K562 (cell line): ENCODE data around the gene MMP17. TPM values are rescaled to one million over a fixed set of nuclear protein-coding genes. Genes with fewer than 3 reads are reported as not detected.
A peak's percentile ranks its signal among the peaks of the same experiment; 100 is the strongest.

Experiments
- ATAC-seq: fragments of 200-7000 bp; cut with Tn5 transposase; 3 replicates; pipeline ENCODE4 v1.9.1; 2020; ENCODE audit warnings: moderate library complexity
- BruUV-seq: library from RNA; stranded (reverse); fragments of 400-500 nt; replicated peaks from 2 replicates; lab custom pipeline; 2021; lab: Mats Ljungman, UMichigan
- CTCF ChIA-PET: fragments of 300-600 bp; formaldehyde crosslinking; extraction: SDS; loops from one replicate; lab custom pipeline; 2021; ENCODE audit warnings: low intra/inter-chr PET ratio; lab: Yijun Ruan, JAX
- POLR2A ChIA-PET: fragments of 300-600, 350-650 bp; sonication (Branson Sonifier 250); formaldehyde crosslinking; extraction: SDS; loops from one replicate; lab custom pipeline; 2021; ENCODE audit warnings: antibody characterized with exemption, inconsistent platforms; lab: Yijun Ruan, JAX
- DNase-seq, 4 experiments: peaks; one replicate each; pipeline versions ENCODE4 v3.0.0 to v3.0.0-alpha.2; 2011 to 2018; ENCODE audit warnings: low spot score in 3 of 4, mixed read lengths in 3 of 4; ENCODE audit errors: extremely low read depth in 1 of 4
- FAIRE-seq: peaks from 2 replicates; lab custom pipeline; 2011; peaks lifted over from hg19 to GRCh38; lab: Jason Lieb, UNC
- H2AFZ ChIP-seq: 2 replicates; pipeline ENCODE4 v1.6.0; 2011; ENCODE audit warnings: low read depth, low read length, control low read depth, inconsistent platforms
- H3K27ac ChIP-seq: fragments of 200-600 bp; 3 replicates; pipeline ENCODE4 v1.8.0; 2011; ENCODE audit warnings: low read depth, mild to moderate bottlenecking, control low read depth, inconsistent platforms, low read length, moderate library complexity, mixed read lengths; ENCODE audit errors: extremely low read depth
- H3K27me3 ChIP-seq, 2 experiments: fragments of 300-600 bp in 1 of 2; 2 replicates in 1 of 2; 3 replicates in 1 of 2; pipeline versions ENCODE4 v1.6.0 to v1.8.0; 2011; ENCODE audit warnings: inconsistent platforms in 2 of 2, low read length in 2 of 2, mild to moderate bottlenecking in 1 of 2, mixed read lengths in 1 of 2, moderate library complexity in 1 of 2; ENCODE audit not compliant: control insufficient read depth in 2 of 2, insufficient read depth in 2 of 2
- H3K36me3 ChIP-seq: fragments of 300-600 bp; 3 replicates; pipeline ENCODE4 v1.8.0; 2011; ENCODE audit warnings: mild to moderate bottlenecking, low read length, inconsistent platforms; ENCODE audit not compliant: control insufficient read depth, insufficient read depth
- H3K4me1 ChIP-seq, 2 experiments: fragments of 200-600 bp in 1 of 2; replicated peaks in 1 of 2; 2 replicates in 1 of 2; 3 replicates in 1 of 2; pipeline versions ENCODE4 v1.5.1 to v1.8.0; 2011; ENCODE audit warnings: inconsistent platforms in 2 of 2, low read length in 2 of 2, mild to moderate bottlenecking in 1 of 2, mixed read lengths in 1 of 2, moderate library complexity in 1 of 2; ENCODE audit not compliant: control insufficient read depth in 2 of 2, insufficient read depth in 2 of 2
- H3K4me2 ChIP-seq: 2 replicates; pipeline ENCODE4 v1.6.1; 2011; ENCODE audit warnings: low read length, control low read depth, inconsistent platforms, mixed read lengths; ENCODE audit not compliant: insufficient read depth
- H3K4me3 ChIP-seq: fragments of 200-600 bp; sonication (generic), shearing (Covaris generic); 2 replicates; pipeline ENCODE4 v1.5.1; 2016; ENCODE audit warnings: control low read depth, inconsistent platforms
- H3K79me2 ChIP-seq: fragments of 200-600 bp; 3 replicates; pipeline ENCODE4 v1.8.0; 2011; ENCODE audit warnings: low read length, inconsistent platforms; ENCODE audit not compliant: control insufficient read depth, insufficient read depth
- H3K9ac ChIP-seq, 2 experiments: 2 replicates each; pipeline versions ENCODE4 v1.6.0 to v1.6.1; 2011; ENCODE audit warnings: low read depth in 2 of 2, low read length in 2 of 2, control low read depth in 1 of 2, inconsistent platforms in 1 of 2, mild to moderate bottlenecking in 1 of 2, mixed read lengths in 1 of 2; ENCODE audit not compliant: insufficient read depth in 1 of 2
- H3K9me1 ChIP-seq: one replicate; pipeline ENCODE4 v1.6.0; 2011; ENCODE audit warnings: inconsistent platforms, mild to moderate bottlenecking, low read length, moderate library complexity; ENCODE audit not compliant: control insufficient read depth, insufficient read depth
- H3K9me3 ChIP-seq: replicated peaks from 2 replicates; pipeline ENCODE4 v1.5.1; 2011; ENCODE audit warnings: low read depth, low read length, inconsistent platforms; ENCODE audit not compliant: control insufficient read depth, insufficient read depth
- H4K20me1 ChIP-seq: replicated peaks from 2 replicates; pipeline ENCODE4 v1.6.1; 2011; ENCODE audit warnings: low read length, inconsistent platforms, mixed read lengths; ENCODE audit not compliant: control insufficient read depth, insufficient read depth
- POLR2G ChIP-seq: fragments of 200-400 bp; formaldehyde crosslinking; IDR thresholded peaks from 2 replicates; pipeline ENCODE4 v1.6.1; 2017; ENCODE audit warnings: low read depth, mild to moderate bottlenecking, antibody characterized with exemption, low read length, moderate library complexity
- RBM22 ChIP-seq: fragments of 200-400 bp; formaldehyde crosslinking; IDR thresholded peaks from 2 replicates; pipeline ENCODE4 v1.6.1; 2018; ENCODE audit warnings: low read length, low read depth; ENCODE audit not compliant: poor library complexity, severe bottlenecking
- RBM34 ChIP-seq: fragments of 200-400 bp; formaldehyde crosslinking; IDR thresholded peaks from 2 replicates; pipeline ENCODE4 v1.6.1; 2018; ENCODE audit warnings: low read length, borderline replicate concordance; ENCODE audit not compliant: insufficient read depth
- ZNF184 ChIP-seq: sonication (generic); formaldehyde crosslinking; IDR thresholded peaks from 2 replicates; pipeline ENCODE4 v1.5.0; 2020; ENCODE audit warnings: missing genetic modification reagents
- ZNF764 ChIP-seq: fragments of 250-450 bp; sonication (Bioruptor Pico); IDR thresholded peaks from 2 replicates; pipeline ENCODE4 v1.4.0; 2020; ENCODE audit warnings: low read depth, mild to moderate bottlenecking, moderate library complexity
- WGBS: fragments of 100-300 bp; shearing (Covaris generic); methylation state at CpG from one replicate; pipeline ENCODE4 v1.1.6; 2016; ENCODE audit warnings: low coverage, mixed read lengths; ENCODE audit not compliant: insufficient coverage; ENCODE audit errors: missing lambda C conversion rate; 5-methylcytosine and 5-hydroxymethylcytosine counted together
- in situ Hi-C: fragments of 300-500 bp; cut with MboI; formaldehyde crosslinking; loops from 4 replicates; pipeline ENCODE4 v1.15.0; 2018; ENCODE audit warnings: inconsistent platforms, mixed read lengths
- intact Hi-C: fragments of 100-400 bp; cut with micrococcal nuclease; formaldehyde crosslinking; loops from 2 replicates; pipeline ENCODE4 v1.14.2; 2022
- polyA plus RNA-seq, 8 experiments: library from polyadenylated mRNA; depleted of rRNA in 4 of 8; stranded (reverse) in 5 of 8; unstranded in 3 of 8; fragments of >200 nt; fragmentation: Nextera tagmentation in 2 of 8; fragmentation: Illumina TruSeq in 1 of 8; extraction: Ambion mirVana in 2 of 8; extraction: Trizol in 1 of 8; gene quantifications; 2 replicates each; pipeline versions ENCODE4 v1.2.1 to v1.2.3, GENCODE V29; 2011 to 2014; ENCODE audit warnings: inconsistent platforms in 1 of 8, missing spikeins in 1 of 8
- total RNA-seq, 7 experiments: library from RNA; depleted of rRNA in 6 of 7; stranded (reverse); fragments of >200 nt in 6 of 7; fragmentation: Illumina TruSeq in 2 of 7; extraction: Trizol in 2 of 7; gene quantifications; 2 replicates each; pipeline versions ENCODE4 v1.2.1 to v1.2.3, GENCODE V29; 2011 to 2021; ENCODE audit warnings: low replicate concordance in 1 of 7
- TF ChIP-seq, protein P1 (sequence below): sonication (generic); formaldehyde crosslinking; IDR thresholded peaks from 2 replicates; pipeline ENCODE4 v1.8.1; 2023; ENCODE audit warnings: mild to moderate bottlenecking, missing genetic modification reagents

Gene MMP17
- total and polyA plus RNA-seq, 9 of the 15 experiments (the other 6 are each of a cell fraction or from before 2014, with no cell fraction given): 1.1 to 21.2 (median 17.1) TPM; not detected in 2

DNA sequence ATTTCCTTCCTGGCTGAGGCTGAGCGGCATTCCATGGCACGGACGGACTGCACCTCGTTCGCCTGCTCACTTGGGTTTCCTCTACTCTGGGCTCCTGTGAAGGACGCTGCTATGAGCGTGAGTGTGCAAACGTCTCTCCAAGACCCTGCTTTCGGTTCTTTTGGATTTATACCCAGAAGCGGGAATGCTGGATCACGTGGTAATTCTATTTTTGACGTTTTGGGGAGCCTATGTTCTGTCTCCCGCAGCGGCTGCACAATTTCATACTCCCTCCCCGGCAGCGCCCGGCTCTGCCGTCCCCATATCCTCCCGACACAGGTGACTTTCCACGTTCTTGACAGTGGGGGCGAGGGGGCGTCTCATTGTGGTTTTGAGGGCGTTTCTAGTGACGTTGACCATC lies 20.6 kb downstream of the MMP17 start (continued):
- no peak for TF ChIP-seq RBM34

DNA sequence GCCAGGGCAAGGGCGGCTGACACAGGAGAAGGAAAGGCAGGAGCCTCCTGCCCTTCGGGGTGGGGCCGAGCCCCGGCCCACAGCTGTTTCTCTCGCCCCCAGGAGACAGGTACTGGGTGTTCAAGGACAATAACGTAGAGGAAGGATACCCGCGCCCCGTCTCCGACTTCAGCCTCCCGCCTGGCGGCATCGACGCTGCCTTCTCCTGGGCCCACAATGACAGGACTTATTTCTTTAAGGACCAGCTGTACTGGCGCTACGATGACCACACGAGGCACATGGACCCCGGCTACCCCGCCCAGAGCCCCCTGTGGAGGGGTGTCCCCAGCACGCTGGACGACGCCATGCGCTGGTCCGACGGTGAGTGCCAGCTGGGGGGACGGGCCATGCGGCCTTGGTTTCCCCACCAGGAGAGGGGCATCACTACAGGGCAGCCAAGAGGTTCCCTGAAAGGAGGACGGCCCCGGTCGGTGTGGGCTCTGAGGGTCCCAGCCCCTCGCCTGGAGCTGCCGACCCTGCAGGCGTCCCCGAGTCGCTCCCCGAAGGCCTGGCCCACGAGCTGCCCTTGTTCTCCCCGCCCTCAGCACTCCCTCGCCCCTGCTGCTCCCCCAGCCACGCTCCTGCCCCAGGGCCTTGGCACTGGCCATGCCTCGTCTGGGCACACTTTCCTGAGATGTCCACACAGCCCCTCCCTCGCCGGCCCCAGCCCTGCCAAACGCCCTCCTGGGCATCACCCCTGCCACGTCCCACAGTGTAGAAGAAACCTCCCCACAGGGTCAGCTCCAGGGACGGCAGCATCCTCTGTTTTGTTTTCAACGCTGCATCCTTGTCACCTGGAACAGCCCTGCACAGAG lies 21.7 kb downstream of the MMP17 start:
- no peak for ATAC-seq
- no peak for FAIRE-seq
- BruUV-seq: no TSS peak
- TF ChIP-seq, protein P1, sequence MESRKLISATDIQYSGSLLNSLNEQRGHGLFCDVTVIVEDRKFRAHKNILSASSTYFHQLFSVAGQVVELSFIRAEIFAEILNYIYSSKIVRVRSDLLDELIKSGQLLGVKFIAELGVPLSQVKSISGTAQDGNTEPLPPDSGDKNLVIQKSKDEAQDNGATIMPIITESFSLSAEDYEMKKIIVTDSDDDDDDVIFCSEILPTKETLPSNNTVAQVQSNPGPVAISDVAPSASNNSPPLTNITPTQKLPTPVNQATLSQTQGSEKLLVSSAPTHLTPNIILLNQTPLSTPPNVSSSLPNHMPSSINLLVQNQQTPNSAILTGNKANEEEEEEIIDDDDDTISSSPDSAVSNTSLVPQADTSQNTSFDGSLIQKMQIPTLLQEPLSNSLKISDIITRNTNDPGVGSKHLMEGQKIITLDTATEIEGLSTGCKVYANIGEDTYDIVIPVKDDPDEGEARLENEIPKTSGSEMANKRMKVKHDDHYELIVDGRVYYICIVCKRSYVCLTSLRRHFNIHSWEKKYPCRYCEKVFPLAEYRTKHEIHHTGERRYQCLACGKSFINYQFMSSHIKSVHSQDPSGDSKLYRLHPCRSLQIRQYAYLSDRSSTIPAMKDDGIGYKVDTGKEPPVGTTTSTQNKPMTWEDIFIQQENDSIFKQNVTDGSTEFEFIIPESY (CRISPR knock-in tag): peak; percentile 64; the same call in 1 of the 2 replicates
- TF ChIP-seq POLR2G (0 out of 2 replicates have a peak, but pooled peaks have one; percentile 10), ZNF764 (CRISPR knock-in tag) (no peak), RBM22 (peak; percentile 26), ZNF184 (no peak)
- Histone ChIP-seq H3K4me3 (no peak overlapping the region), H3K9ac (no peak overlapping the region), H3K4me2 (no peak overlapping the region), H3K9me1 (no peaks in the 10 kb centered on the region), H3K27me3 (no peaks in the 10 kb centered on the region), H3K9me3 (no peaks in the 10 kb centered on the region), H4K20me1 (no peaks in the 10 kb centered on the region), H3K36me3 (no peaks in the 10 kb centered on the region), H3K4me1 (peaks cover 0 to 58% of the 10 kb centered on the region in 2 experiments; a peak in 2 of 5 replicates), H3K79me2 (no peaks in the 10 kb centered on the region), H3K27ac (no peak overlapping the region), H2AFZ (no peak overlapping the region)
- no peak for DNase-seq
- in situ Hi-C loops (no loop called here), intact Hi-C loops (loop anchor here (5.0 kb wide), 1 partner anchor 152 kb away; no protein-coding TSS in a partner anchor)
- 70% methylated on average over 21 of the region's 47 CpGs for WGBS
- ChIA-PET POLR2A (interaction anchor here (0.7 kb wide), 1 partner anchor 97 kb away, joined by 3 read pairs; no protein-coding TSS in a partner anchor), CTCF (no interaction called here)
